Kidney epithelial cell (primary cell): ENCODE results near the gene LCOR. TPM values are rescaled to one million over a fixed set of nuclear protein-coding genes. Genes with fewer than 3 reads are reported as not detected.
"Not testable (repeated sequence)": the region's sequence is repeated elsewhere in the genome, so short reads cannot be mapped to it uniquely, and the experiment has no call there.

Experiments used
- DNase-seq: peaks from one replicate; pipeline ENCODE4 v3.0.0-alpha.2; 2010; ENCODE audit warnings: low read depth
- H3K27me3 ChIP-seq: 2 replicates; pipeline ENCODE4 v1.6.0; 2011; ENCODE audit warnings: low read length; ENCODE audit not compliant: control insufficient read depth, insufficient read depth
- H3K36me3 ChIP-seq: 2 replicates; pipeline ENCODE4 v1.5.1; 2011; ENCODE audit warnings: low read length; ENCODE audit not compliant: control insufficient read depth, insufficient read depth
- H3K4me3 ChIP-seq: 2 replicates; pipeline ENCODE4 v1.5.1; 2011; ENCODE audit warnings: low read depth, mild to moderate bottlenecking, control low read depth, low read length
- CTCF ChIP-seq: IDR thresholded peaks from 2 replicates; pipeline ENCODE4 v1.5.1; 2011; ENCODE audit warnings: mild to moderate bottlenecking, moderate library complexity, low read length, control low read depth, inconsistent platforms; ENCODE audit not compliant: insufficient read depth, poor library complexity, severe bottlenecking
- total RNA-seq: library from RNA; depleted of rRNA; stranded (reverse); fragments of >200 nt; gene quantifications from 2 replicates; pipeline ENCODE4 v1.2.3, GENCODE V29; 2015

Gene LCOR
- total RNA-seq, 1 donor from 2014 or later = 29.8 TPM

- Histone ChIP-seq H3K4me3 (no peak overlapping the region), H3K36me3 (no peaks in the 10 kb centered on the region), H3K27me3 (no peaks in the 10 kb centered on the region)
- DNase-seq = no peak
- no peak for TF ChIP-seq CTCF
Measured at GRCh38 chr10:96930469-96930868, 98.4 kb downstream of the LCOR start.

- DNase-seq = no peak
- H3K4me3 ChIP-seq = no peak overlapping the region
- H3K36me3 ChIP-seq = no peaks in the 10 kb centered on the region
- no peak for TF ChIP-seq CTCF
- H3K27me3 ChIP-seq = no peaks in the 10 kb centered on the region
Measured at GRCh38 chr10:96935148-96935547, 103.0 kb downstream of the LCOR start.

- no peak for TF ChIP-seq CTCF
- no peak overlapping the region for H3K4me3 ChIP-seq
- DNase-seq = no peak
- H3K36me3 ChIP-seq = no peaks in the 10 kb centered on the region
- no peaks in the 10 kb centered on the region for H3K27me3 ChIP-seq
Measured at GRCh38 chr10:96935810-96936209, 103.7 kb downstream of the LCOR start.

DNA sequence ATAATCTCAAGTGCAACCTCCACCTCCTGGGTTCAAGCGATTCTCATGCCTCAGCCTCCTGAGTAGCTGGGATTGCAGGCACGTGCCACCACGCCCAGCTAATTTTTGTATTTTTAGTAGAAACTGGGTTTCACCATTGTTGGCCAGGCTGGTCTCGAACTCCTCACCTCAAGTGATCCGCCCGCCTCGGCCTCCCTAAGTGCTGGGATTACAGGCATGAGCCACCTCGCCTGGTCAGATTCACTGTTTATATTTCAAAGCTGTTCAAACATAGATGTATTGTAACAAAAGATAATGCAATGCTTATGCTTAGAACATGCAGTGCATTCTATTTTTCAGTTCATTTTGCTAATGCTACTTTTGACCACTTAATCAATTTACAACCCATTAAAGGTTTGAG, 111.1 kb downstream of the LCOR start:
- not testable (repeated sequence) for H3K36me3 ChIP-seq, H3K4me3 ChIP-seq, H3K27me3 ChIP-seq, DNase-seq

DNA sequence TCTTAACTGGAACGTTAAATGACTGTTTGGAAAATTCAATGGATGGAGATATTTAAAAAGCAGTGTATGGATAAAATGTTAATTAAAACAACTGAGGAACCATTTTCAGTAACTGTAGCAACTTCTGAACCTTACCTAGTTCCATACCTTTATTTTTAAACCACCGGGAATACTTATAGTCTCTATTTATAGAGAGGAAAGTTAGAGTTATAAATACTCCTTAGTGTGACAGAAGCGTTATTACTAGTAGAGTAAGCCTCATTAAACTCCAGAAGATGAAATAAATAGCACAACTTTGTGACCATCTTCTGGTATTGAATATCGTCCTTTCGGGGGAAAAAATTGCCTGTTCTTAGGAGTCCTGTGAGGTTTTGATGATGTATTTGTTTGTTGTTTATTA, 114.9 kb downstream of the LCOR start:
- no peak overlapping the region for H3K4me3 ChIP-seq
- no peaks in the 10 kb centered on the region for H3K27me3 ChIP-seq
- DNase-seq = no peak
- H3K36me3 ChIP-seq = no peaks in the 10 kb centered on the region
- TF ChIP-seq CTCF = no peak

- no peak for DNase-seq
- Histone ChIP-seq H3K36me3 (no peaks in the 10 kb centered on the region), H3K27me3 (no peaks in the 10 kb centered on the region), H3K4me3 (no peak overlapping the region)
- no peak for TF ChIP-seq CTCF
Measured at GRCh38 chr10:96949039-96949683, 117.1 kb downstream of the LCOR start.
